Kidney (tissue), 14 donors: Measurements from ENCODE around the gene LDAH. TPM values are rescaled to one million over a fixed set of nuclear protein-coding genes. Genes with fewer than 3 reads are reported as not detected.

ENCODE experiments used
- DNase-seq, 5 donors: peaks; one replicate each; pipeline ENCODE4 v3.0.0-alpha.2; 2013 to 2020
- FAIRE-seq: peaks from 2 replicates; lab custom pipeline; 2012; peaks lifted over from hg19 to GRCh38; lab: Jason Lieb, UNC
- H3K27ac ChIP-seq, 2 donors: one replicate each; pipeline ENCODE4 v1.7.0; 2013; ENCODE audit warnings: low read depth in 2 of 2, low read length in 2 of 2, inconsistent platforms in 1 of 2
- H3K27me3 ChIP-seq: one replicate; pipeline ENCODE4 v1.7.1; 2013; ENCODE audit warnings: low read length, inconsistent platforms; ENCODE audit not compliant: control insufficient read depth, insufficient read depth
- H3K36me3 ChIP-seq, 3 donors: one replicate each; pipeline versions ENCODE4 v1.7.0 to v1.7.1; 2013; ENCODE audit warnings: low read length in 3 of 3, control low read depth in 1 of 3, inconsistent platforms in 1 of 3; ENCODE audit not compliant: insufficient read depth in 3 of 3, control insufficient read depth in 2 of 3
- H3K4me1 ChIP-seq, 3 donors: one replicate each; pipeline versions ENCODE4 v1.7.0 to v1.7.1; 2013; ENCODE audit warnings: low read length in 3 of 3, inconsistent platforms in 1 of 3, low read depth in 1 of 3; ENCODE audit not compliant: control insufficient read depth in 2 of 3, insufficient read depth in 2 of 3
- H3K4me3 ChIP-seq, 3 donors: one replicate each; pipeline versions ENCODE4 v1.7.0 to v1.8.1; 2013; ENCODE audit warnings: low read length in 3 of 3, control low read depth in 1 of 3, inconsistent platforms in 1 of 3
- H3K9ac ChIP-seq, 3 donors: one replicate each; pipeline versions ENCODE4 v1.7.0 to v1.7.1; 2013; ENCODE audit warnings: low read length in 3 of 3, control low read depth in 1 of 3, inconsistent platforms in 1 of 3
- H3K9me3 ChIP-seq, 3 donors: one replicate each; pipeline versions ENCODE4 v1.7.0 to v1.7.1; 2013; ENCODE audit warnings: low read length in 3 of 3, control low read depth in 1 of 3, inconsistent platforms in 1 of 3; ENCODE audit not compliant: control insufficient read depth in 2 of 3, insufficient read depth in 1 of 3
- CTCF ChIP-seq: IDR thresholded peaks from 3 replicates; pipeline ENCODE4 v1.5.1; 2012; ENCODE audit warnings: mild to moderate bottlenecking, moderate library complexity, borderline replicate concordance; ENCODE audit not compliant: insufficient read depth; ENCODE audit errors: extremely low read depth
- intact Hi-C: fragments of 100-400 bp; cut with DNase I; formaldehyde crosslinking; loops from one replicate; pipeline ENCODE4 v1.11.1; 2022
- polyA plus RNA-seq: library from polyadenylated mRNA; stranded (reverse); fragments of 350-450 nt; fragmentation: Illumina TruSeq; extraction: RNeasy Lipid Tissue Mini Kit (QIAGEN cat#74804); gene quantifications from one replicate; pipeline ENCODE4 v1.2.3, GENCODE V29; 2014; ENCODE audit warnings: low read depth, low replicate concordance; ENCODE audit not compliant: insufficient read depth
- total RNA-seq: library from RNA; stranded (reverse); fragmentation: NEBNext Ultra II Directional; extraction: Animal tissue kit (Norgen Biotek cat#: 25700); gene quantifications from one replicate; pipeline ENCODE4 v1.2.1, GENCODE V29; 2021
- donor health status: control.
- donor health status: control.
- donor health status: control.
- donor health status: control.
- donor health status: control.
- donor health status: DM: yes; HTN: yes; CAD: no.
- donor health status: Normal renal cell carcinoma (clear cell type).

The LDAH gene
- total and polyA plus RNA-seq, 2 donors from 2014 or later = 15.5 to 20.4 TPM

DNA sequence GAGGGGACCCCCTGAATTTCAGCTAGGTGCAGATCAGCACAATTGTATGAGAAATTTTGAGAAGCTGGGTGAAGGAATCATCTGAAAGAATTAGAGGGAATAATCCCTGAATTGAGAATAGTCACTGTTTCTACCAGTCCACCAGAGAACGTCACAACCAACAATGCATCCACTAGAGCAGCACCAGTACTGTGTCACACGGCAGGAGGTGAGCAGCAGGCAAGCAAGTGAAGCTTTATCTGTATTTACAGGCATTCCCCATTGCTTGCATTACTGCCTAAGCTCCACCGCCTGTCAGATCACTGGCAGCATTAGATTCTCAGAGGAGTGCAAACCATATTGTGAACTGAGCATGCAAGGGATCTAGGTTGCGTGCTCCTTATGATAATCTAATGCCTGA is 115.3 kb downstream of the LDAH start:
- intact Hi-C loops = no loop called here
- Histone ChIP-seq H3K4me3 (no peak overlapping the region), H3K36me3 (no peaks in the 10 kb centered on the region), H3K27ac (no peak overlapping the region), H3K9me3 (no peaks in the 10 kb centered on the region), H3K27me3 (no peaks in the 10 kb centered on the region), H3K4me1 (no peaks in the 10 kb centered on the region), H3K9ac (no peak overlapping the region)
- no peak for TF ChIP-seq CTCF
- DNase-seq (no peak), FAIRE-seq (no peak)

GRCh38 chr2:20706786-20707185 is 116.1 kb downstream of the LDAH start:
- H3K36me3 ChIP-seq = no peaks in the 10 kb centered on the region
- TF ChIP-seq CTCF = no peak
- intact Hi-C loops = no loop called here

DNA sequence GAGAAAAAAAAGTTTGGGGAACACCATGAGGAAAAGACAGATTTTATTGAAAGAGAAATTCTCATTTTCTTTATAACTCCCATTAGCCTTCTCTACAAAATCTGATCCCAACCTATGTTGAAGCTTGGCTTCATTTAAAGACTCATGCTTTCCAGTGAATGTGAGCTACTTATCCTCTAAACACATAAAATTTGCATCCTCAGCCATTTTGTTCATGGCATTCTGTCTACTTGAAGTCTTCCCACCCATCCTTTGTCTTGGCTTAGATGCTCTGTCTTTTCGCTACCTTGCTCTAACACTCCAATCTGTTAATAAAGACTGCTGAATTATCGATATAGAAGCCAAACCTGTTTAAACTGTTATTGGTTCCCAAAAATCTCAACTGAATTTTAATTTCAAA is 116.7 kb downstream of the LDAH start:
- no peak for DNase-seq
- Histone ChIP-seq H3K4me1 (no peaks in the 10 kb centered on the region), H3K27me3 (no peaks in the 10 kb centered on the region), H3K27ac (no peak overlapping the region), H3K9me3 (no peaks in the 10 kb centered on the region), H3K4me3 (no peak overlapping the region), H3K36me3 (no peaks in the 10 kb centered on the region), H3K9ac (no peak overlapping the region)
- intact Hi-C loops = no loop called here
- TF ChIP-seq CTCF = no peak
- no peak for FAIRE-seq

More at GRCh38 chr2:20706786-20707185, 116.1 kb downstream of the LDAH start:
- FAIRE-seq = no peak
- no peak overlapping the region for H3K27ac ChIP-seq
- H3K4me3 ChIP-seq = no peak overlapping the region
- H3K4me1 ChIP-seq = no peaks in the 10 kb centered on the region
- no peaks in the 10 kb centered on the region for H3K9me3 ChIP-seq
- H3K27me3 ChIP-seq = no peaks in the 10 kb centered on the region
- no peak overlapping the region for H3K9ac ChIP-seq
- no peak for DNase-seq

- intact Hi-C loops = no loop called here
- FAIRE-seq = no peak
- no peaks in the 10 kb centered on the region for H3K27me3 ChIP-seq
These were observed 118.0 kb downstream of the LDAH start for GRCh38 chr2:20704886-20705285.

More at GRCh38 chr2:20704886-20705285, 118.0 kb downstream of the LDAH start:
- no peak for DNase-seq
- Histone ChIP-seq H3K9ac (no peak overlapping the region), H3K36me3 (no peaks in the 10 kb centered on the region), H3K9me3 (no peaks in the 10 kb centered on the region), H3K4me1 (no peaks in the 10 kb centered on the region), H3K27ac (no peak overlapping the region), H3K4me3 (no peak overlapping the region)
- TF ChIP-seq CTCF = no peak
